OCI-LY3 (cell line): ENCODE measurements around the gene CHN1.

Experiments used
- H2AFZ ChIP-seq: fragments of 200-600, 300-600 bp; shearing (Covaris generic); 2 replicates; pipeline ENCODE4 v1.6.0; 2014; ENCODE audit warnings: antibody characterized with exemption, low read depth, low read length
- H3K27ac ChIP-seq: fragments of 200-600, 300-600 bp; sonication (generic); 2 replicates; pipeline ENCODE4 v1.5.1; 2014; ENCODE audit warnings: mild to moderate bottlenecking, low read length, moderate library complexity, mixed read lengths
- H3K27me3 ChIP-seq: fragments of 200-600, 300-600 bp; sonication (generic); 2 replicates; pipeline ENCODE4 v1.6.1; 2014; ENCODE audit warnings: low read depth, low read length, mixed read lengths
- H3K36me3 ChIP-seq: fragments of 200-600, 300-600 bp; sonication (generic); replicated peaks from 2 replicates; pipeline ENCODE3; 2014; ENCODE audit warnings: low read depth, low read length, mixed read lengths
- H3K4me1 ChIP-seq: fragments of 300-600, 200-600 bp; sonication (generic); 2 replicates; pipeline ENCODE4 v1.6.1; 2014; ENCODE audit warnings: low read length, mixed read lengths
- H3K4me2 ChIP-seq: fragments of 200-600, 300-600 bp; sonication (generic); 2 replicates; pipeline ENCODE4 v1.6.1; 2014; ENCODE audit warnings: low read length, mixed read lengths
- H3K4me3 ChIP-seq: fragments of 300-600, 200-600 bp; sonication (generic); 2 replicates; pipeline ENCODE4 v1.5.1; 2014; ENCODE audit warnings: antibody characterized with exemption, mild to moderate bottlenecking, low read length, moderate library complexity
- H3K79me2 ChIP-seq: fragments of 300-600, 200-600 bp; shearing (Covaris generic); 2 replicates; pipeline ENCODE4 v1.6.1; 2014; ENCODE audit warnings: mild to moderate bottlenecking, low read length, mixed read lengths
- H3K9ac ChIP-seq: fragments of 300-600, 200-600 bp; shearing (Covaris generic); 2 replicates; pipeline ENCODE4 v1.6.0; 2014; ENCODE audit warnings: mild to moderate bottlenecking, low read length, moderate library complexity
- H3K9me3 ChIP-seq: fragments of 200-600, 300-600 bp; shearing (Covaris generic); 2 replicates; pipeline ENCODE4 v1.6.1; 2014; ENCODE audit warnings: low read length, mixed read lengths; ENCODE audit not compliant: insufficient read depth
- H4K20me1 ChIP-seq: fragments of 200-600, 300-600 bp; sonication (generic); 2 replicates; pipeline ENCODE4 v1.6.1; 2016; ENCODE audit warnings: low read length, mixed read lengths; ENCODE audit not compliant: insufficient read depth
- EZH2phosphoT487 ChIP-seq: fragments of 200-600 bp; shearing (Covaris generic); IDR thresholded peaks from 2 replicates; pipeline ENCODE4 v1.6.1; 2018; ENCODE audit warnings: antibody characterized with exemption, mixed run types, low read depth
- TF ChIP-seq, protein P1 (sequence below): fragments of 200-600, 300-600 bp; sonication (generic); IDR thresholded peaks from 2 replicates; pipeline ENCODE4 v1.5.1; 2014; ENCODE audit warnings: antibody characterized with exemption, low read length, low read depth

Gene CHN1

DNA sequence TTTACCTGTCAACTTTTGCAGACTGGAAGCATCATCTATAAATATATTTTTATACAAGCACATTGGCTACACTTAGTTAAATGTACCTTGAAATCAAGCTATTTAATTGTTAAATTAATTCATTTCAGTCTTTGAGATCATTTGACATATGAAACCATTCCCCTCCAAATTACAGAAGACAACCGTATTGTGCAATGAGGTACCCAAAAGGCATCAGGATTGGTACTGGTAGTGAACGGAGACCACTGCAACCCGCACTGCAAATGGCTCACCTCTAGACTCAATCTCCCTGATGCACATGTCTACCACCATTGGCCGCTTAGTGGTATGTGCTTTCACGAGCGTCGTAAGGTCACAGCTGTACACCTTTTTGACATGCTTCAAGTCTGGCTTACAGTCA is 193.1 kb downstream of the CHN1 start:
- H3K4me3 ChIP-seq = no peak overlapping the region
- no peak overlapping the region for H3K4me2 ChIP-seq
- H3K27me3 ChIP-seq = no peaks in the 10 kb centered on the region
- no peaks in the 10 kb centered on the region for H3K4me1 ChIP-seq
- H3K9ac ChIP-seq = no peak overlapping the region
- no peaks in the 10 kb centered on the region for H3K36me3 ChIP-seq
- H4K20me1 ChIP-seq = no peaks in the 10 kb centered on the region
- no peaks in the 10 kb centered on the region for H3K9me3 ChIP-seq
- H3K27ac ChIP-seq = no peak overlapping the region
- TF ChIP-seq, protein P1, sequence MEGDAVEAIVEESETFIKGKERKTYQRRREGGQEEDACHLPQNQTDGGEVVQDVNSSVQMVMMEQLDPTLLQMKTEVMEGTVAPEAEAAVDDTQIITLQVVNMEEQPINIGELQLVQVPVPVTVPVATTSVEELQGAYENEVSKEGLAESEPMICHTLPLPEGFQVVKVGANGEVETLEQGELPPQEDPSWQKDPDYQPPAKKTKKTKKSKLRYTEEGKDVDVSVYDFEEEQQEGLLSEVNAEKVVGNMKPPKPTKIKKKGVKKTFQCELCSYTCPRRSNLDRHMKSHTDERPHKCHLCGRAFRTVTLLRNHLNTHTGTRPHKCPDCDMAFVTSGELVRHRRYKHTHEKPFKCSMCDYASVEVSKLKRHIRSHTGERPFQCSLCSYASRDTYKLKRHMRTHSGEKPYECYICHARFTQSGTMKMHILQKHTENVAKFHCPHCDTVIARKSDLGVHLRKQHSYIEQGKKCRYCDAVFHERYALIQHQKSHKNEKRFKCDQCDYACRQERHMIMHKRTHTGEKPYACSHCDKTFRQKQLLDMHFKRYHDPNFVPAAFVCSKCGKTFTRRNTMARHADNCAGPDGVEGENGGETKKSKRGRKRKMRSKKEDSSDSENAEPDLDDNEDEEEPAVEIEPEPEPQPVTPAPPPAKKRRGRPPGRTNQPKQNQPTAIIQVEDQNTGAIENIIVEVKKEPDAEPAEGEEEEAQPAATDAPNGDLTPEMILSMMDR = no peak
- TF ChIP-seq EZH2phosphoT487 = no peak
- H2AFZ ChIP-seq = no peak overlapping the region
- no peaks in the 10 kb centered on the region for H3K79me2 ChIP-seq

DNA sequence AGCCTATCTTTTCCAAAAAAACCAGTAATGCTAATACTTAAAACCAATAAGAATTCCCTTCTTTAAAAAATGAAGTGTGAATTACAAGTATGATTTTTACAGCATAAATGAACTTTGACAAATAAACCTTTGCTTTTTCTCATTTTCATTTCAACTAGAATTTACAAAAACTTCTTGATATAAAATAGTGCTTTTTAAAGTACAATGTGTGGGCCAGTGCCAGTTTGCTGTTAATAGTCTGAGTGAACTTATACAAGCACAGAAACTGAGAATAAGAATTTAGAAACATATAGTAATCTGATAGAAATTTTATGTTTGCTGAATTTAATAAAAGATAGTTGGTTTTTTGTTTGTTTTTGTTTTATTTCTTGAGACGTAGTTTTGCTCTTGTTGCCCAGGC is 197.2 kb downstream of the CHN1 start:
- no peak for TF ChIP-seq EZH2phosphoT487
- TF ChIP-seq, protein P1 = no peak
- Histone ChIP-seq H3K4me1 (no peaks in the 10 kb centered on the region), H3K9me3 (no peaks in the 10 kb centered on the region), H3K4me2 (no peak overlapping the region), H3K27ac (no peak overlapping the region), H3K9ac (no peak overlapping the region), H4K20me1 (no peaks in the 10 kb centered on the region), H3K79me2 (no peaks in the 10 kb centered on the region), H3K4me3 (no peak overlapping the region), H3K36me3 (no peaks in the 10 kb centered on the region), H3K27me3 (peaks cover 4% of the 10 kb centered on the region; the same call in 1 of the 2 replicates), H2AFZ (no peak overlapping the region)

DNA sequence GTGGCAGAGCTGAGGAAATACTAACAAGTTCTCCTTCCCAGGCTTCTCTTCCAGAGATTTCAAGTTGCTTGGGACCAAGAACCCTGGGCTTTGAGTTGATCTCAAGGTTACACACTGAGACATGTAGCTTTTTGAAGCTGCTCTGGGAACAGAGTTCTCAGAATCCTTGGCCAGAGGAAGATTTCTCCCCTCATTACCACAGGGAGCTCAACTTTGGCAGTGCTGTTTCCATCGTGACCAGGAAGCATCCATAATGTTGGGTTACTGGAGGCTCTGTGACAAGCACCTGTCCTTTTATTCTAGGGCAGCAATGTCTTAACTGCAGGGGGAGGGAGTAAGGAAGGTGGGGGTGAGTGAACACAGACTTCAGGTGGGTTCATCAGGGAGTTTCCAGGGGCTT is 199.4 kb downstream of the CHN1 start:
- no peak overlapping the region for H3K9ac ChIP-seq
- H3K4me1 ChIP-seq = no peaks in the 10 kb centered on the region
- TF ChIP-seq EZH2phosphoT487 = no peak
- TF ChIP-seq, protein P1 = no peak
- peaks cover 4% of the 10 kb centered on the region; the same call in 1 of the 2 replicates for H3K27me3 ChIP-seq
- no peak overlapping the region for H3K4me3 ChIP-seq
- H4K20me1 ChIP-seq = no peaks in the 10 kb centered on the region
- no peaks in the 10 kb centered on the region for H3K79me2 ChIP-seq
- no peaks in the 10 kb centered on the region for H3K9me3 ChIP-seq
- H3K4me2 ChIP-seq = no peak overlapping the region
- no peak overlapping the region for H2AFZ ChIP-seq
- no peaks in the 10 kb centered on the region for H3K36me3 ChIP-seq
- H3K27ac ChIP-seq = no peak overlapping the region

DNA sequence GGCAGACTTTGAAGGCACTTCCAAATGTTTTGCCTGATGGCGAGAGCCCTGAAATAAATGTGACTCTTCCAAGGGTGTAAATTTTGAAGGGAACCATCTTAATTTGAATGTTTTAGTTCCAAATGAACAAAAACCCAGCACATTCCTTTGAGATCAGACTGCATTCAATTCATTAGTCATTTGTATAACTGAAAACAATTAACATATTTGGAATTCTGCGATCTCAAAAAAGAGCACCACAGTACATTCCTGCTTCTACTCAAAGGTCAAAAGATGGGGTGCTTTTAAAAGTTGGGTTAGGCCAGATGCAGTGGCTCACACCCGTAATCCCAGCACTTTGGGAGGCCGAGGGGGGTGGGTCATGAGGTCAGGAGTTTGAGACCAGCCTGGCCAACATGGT is 202.7 kb downstream of the CHN1 start:
- Histone ChIP-seq H3K9ac (no peak overlapping the region), H3K9me3 (no peaks in the 10 kb centered on the region), H3K4me3 (no peak overlapping the region), H3K4me2 (no peak overlapping the region), H2AFZ (no peak overlapping the region), H3K36me3 (no peaks in the 10 kb centered on the region), H3K4me1 (no peaks in the 10 kb centered on the region), H3K27me3 (peaks cover 4% of the 10 kb centered on the region; the same call in 1 of the 2 replicates), H3K79me2 (no peaks in the 10 kb centered on the region), H3K27ac (no peak overlapping the region), H4K20me1 (no peaks in the 10 kb centered on the region)
- no peak for TF ChIP-seq EZH2phosphoT487
- TF ChIP-seq, protein P1 = no peak
